Renal cortical epithelial cell (primary cell): ENCODE data around the gene NNT. TPM values are rescaled to one million over a fixed set of nuclear protein-coding genes. Genes with fewer than 3 reads are reported as not detected.
"Not testable (repeated sequence)": the region's sequence is repeated elsewhere in the genome, so short reads cannot be mapped to it uniquely, and the experiment has no call there.

Experiments
- DNase-seq: peaks from one replicate; pipeline ENCODE4 v3.0.0-alpha.2; 2011; ENCODE audit warnings: low read depth
- total RNA-seq: library from RNA; depleted of rRNA; stranded (reverse); fragments of >200 nt; gene quantifications from 2 replicates; pipeline ENCODE4 v1.2.3, GENCODE V29; 2014

The NNT gene
- total RNA-seq, 1 donor from 2014 or later: 147 TPM

- DNase-seq: peak; percentile 41
Measured at GRCh38 chr5:43711496-43711895, 108.5 kb downstream of the NNT start.

- no peak for DNase-seq
Measured at GRCh38 chr5:43712081-43712480, 109.1 kb downstream of the NNT start.

- not testable (repeated sequence) for DNase-seq
Measured at GRCh38 chr5:43719783-43720182, 116.8 kb downstream of the NNT start.

- no peak for DNase-seq
Measured at GRCh38 chr5:43728581-43728980, 125.6 kb downstream of the NNT start.

GRCh38 chr5:43729846-43730478, 127.0 kb downstream of the NNT start:
- peak; percentile 41 for DNase-seq

GRCh38 chr5:43730832-43731342, 127.9 kb downstream of the NNT start:
- no peak for DNase-seq

GRCh38 chr5:43731573-43731972, 128.6 kb downstream of the NNT start:
- DNase-seq: no peak

GRCh38 chr5:43745923-43746548, 143.1 kb downstream of the NNT start:
- not testable (repeated sequence) for DNase-seq

- no peak for DNase-seq
Measured at GRCh38 chr5:43750809-43751208, 147.8 kb downstream of the NNT start.

- no peak for DNase-seq
Measured at GRCh38 chr5:43753069-43753468, 150.1 kb downstream of the NNT start.

Other genes starting within 250 kb of the NNT start
- 11.0 and 26.6 TPM in 2 replicates for gene CCL28, start 190.8 kb upstream of the NNT start, total RNA-seq
- 27.8 and 29.4 TPM in 2 replicates for gene TMEM267, start 119.3 kb upstream of the NNT start, total RNA-seq
- gene C5orf34, start 88.0 kb upstream of the NNT start, total RNA-seq: 1.7 and 3.0 TPM in 2 replicates
- 199 and 205 TPM in 2 replicates for gene PAIP1, start 46.1 kb upstream of the NNT start, total RNA-seq